GM12878 (cell line): ENCODE results near the gene CBARP. TPM values are rescaled to one million over a fixed set of nuclear protein-coding genes. Genes with fewer than 3 reads are reported as not detected.
A peak's percentile ranks its signal among the peaks of the same experiment; 100 is the strongest.

Source experiments
- ATAC-seq: fragments of 200-7000 bp; cut with Tn5 transposase; 3 replicates; pipeline ENCODE4 v1.9.1; 2020; ENCODE audit warnings: mild to moderate bottlenecking, moderate library complexity
- BruUV-seq: library from RNA; stranded (reverse); fragments of 400-500 nt; replicated peaks from 2 replicates; lab custom pipeline; 2021; lab: Mats Ljungman, UMichigan
- CTCF ChIA-PET: fragments of 300-600 bp; sonication (Branson Sonifier 250); formaldehyde crosslinking; extraction: SDS; loops from one replicate; lab custom pipeline; 2021; ENCODE audit warnings: inconsistent platforms; lab: Yijun Ruan, JAX
- POLR2A ChIA-PET: fragments of 350-600 bp; formaldehyde crosslinking; extraction: SDS; loops from one replicate; lab custom pipeline; 2021; ENCODE audit warnings: inconsistent platforms; lab: Charles Lee
- RAD21 ChIA-PET: fragments of 300-600 bp; sonication (Branson Sonifier 250); formaldehyde crosslinking; loops from one replicate; lab custom pipeline; 2023; ENCODE audit warnings: antibody characterized with exemption; ENCODE audit not compliant: unreplicated experiment; lab: Charles Lee
- SMC1A ChIA-PET: fragments of 300-600 bp; sonication (Branson Sonifier 250); formaldehyde crosslinking; loops from one replicate; lab custom pipeline; 2023; ENCODE audit not compliant: unreplicated experiment, uncharacterized antibody; lab: Charles Lee
- DNase-seq: peaks from one replicate; pipeline ENCODE4 v3.0.0-alpha.2; 2011; ENCODE audit warnings: low read depth, low spot score
- FAIRE-seq: peaks from 3 replicates; lab custom pipeline; 2011; peaks lifted over from hg19 to GRCh38; lab: Jason Lieb, UNC
- H2AFZ ChIP-seq: 2 replicates; pipeline ENCODE4 v1.6.0; 2011; ENCODE audit warnings: low read depth, low read length, control low read depth; ENCODE audit not compliant: control insufficient read depth
- H3K27ac ChIP-seq: 2 replicates; pipeline ENCODE4 v1.5.1; 2011; ENCODE audit warnings: control low read depth; ENCODE audit not compliant: control insufficient read depth, insufficient read depth
- H3K27me3 ChIP-seq, 2 experiments: replicated peaks in 1 of 2; 2 replicates each; pipeline versions ENCODE4 v1.6.0 to v1.6.1; 2011; ENCODE audit warnings: low read length in 1 of 2; ENCODE audit not compliant: control insufficient read depth in 2 of 2, insufficient read depth in 2 of 2
- H3K36me3 ChIP-seq, 2 experiments: 2 replicates each; pipeline ENCODE4 v1.5.1; 2011; ENCODE audit warnings: low read length in 1 of 2; ENCODE audit not compliant: control insufficient read depth in 2 of 2, insufficient read depth in 2 of 2
- H3K4me1 ChIP-seq: 2 replicates; pipeline ENCODE4 v1.6.1; 2011; ENCODE audit warnings: mild to moderate bottlenecking, low read length, moderate library complexity, mixed read lengths; ENCODE audit not compliant: control insufficient read depth, insufficient read depth
- H3K4me2 ChIP-seq: 2 replicates; pipeline ENCODE4 v1.6.0; 2011; ENCODE audit warnings: control low read depth; ENCODE audit not compliant: control insufficient read depth, insufficient read depth
- H3K4me3 ChIP-seq: fragments of 200-600 bp; sonication (generic); 2 replicates; pipeline ENCODE4 v1.5.1; 2016
- H3K79me2 ChIP-seq: 2 replicates; pipeline ENCODE4 v1.6.0; 2011; ENCODE audit warnings: low read length; ENCODE audit not compliant: control insufficient read depth, insufficient read depth
- H3K9ac ChIP-seq: 2 replicates; pipeline ENCODE4 v1.8.0; 2011; ENCODE audit warnings: low read length, control low read depth, mixed read lengths; ENCODE audit not compliant: control insufficient read depth, insufficient read depth
- H3K9me3 ChIP-seq: replicated peaks from 3 replicates; pipeline ENCODE4 v1.5.1; 2011; ENCODE audit warnings: mild to moderate bottlenecking, low read length; ENCODE audit not compliant: control insufficient read depth, insufficient read depth
- H4K20me1 ChIP-seq: 2 replicates; pipeline ENCODE4 v1.6.0; 2011; ENCODE audit not compliant: control insufficient read depth, insufficient read depth
- BCL3 ChIP-seq: IDR thresholded peaks from 2 replicates; pipeline ENCODE4 v1.6.1; 2011; ENCODE audit warnings: borderline replicate concordance, low read depth, mild to moderate bottlenecking, moderate library complexity, low read length; ENCODE audit not compliant: insufficient read depth, poor library complexity, severe bottlenecking
- IRF5 ChIP-seq: fragments of 450-650 bp; IDR thresholded peaks from 2 replicates; pipeline ENCODE4 v1.6.1; 2017; ENCODE audit warnings: borderline replicate concordance
- MAX ChIP-seq: IDR thresholded peaks from 2 replicates; pipeline ENCODE4 v1.6.1; 2012; ENCODE audit warnings: low read depth, low read length, improper control_type of control experiment
- PAX8 ChIP-seq: fragments of 450-650 bp; IDR thresholded peaks from 2 replicates; pipeline ENCODE4 v1.6.1; 2017; ENCODE audit warnings: mild to moderate bottlenecking, moderate library complexity
- RAD21 ChIP-seq: IDR thresholded peaks from 2 replicates; pipeline ENCODE4 v1.6.1; 2011; ENCODE audit warnings: mild to moderate bottlenecking, low read depth, low read length, moderate library complexity; ENCODE audit not compliant: insufficient read depth
- RFX5 ChIP-seq: IDR thresholded peaks from 2 replicates; pipeline ENCODE4 v1.6.1; 2011; ENCODE audit warnings: low read depth, low read length, improper control_type of control experiment
- SIN3A ChIP-seq: IDR thresholded peaks from 2 replicates; pipeline ENCODE4 v1.6.1; 2012; ENCODE audit warnings: low read depth, low read length, improper control_type of control experiment
- SIX5 ChIP-seq: IDR thresholded peaks from 2 replicates; pipeline ENCODE4 v1.6.1; 2011; ENCODE audit warnings: mild to moderate bottlenecking, low read depth, low read length, moderate library complexity; ENCODE audit not compliant: severe bottlenecking
- SP1 ChIP-seq: IDR thresholded peaks from one replicate; pipeline ENCODE4 v1.6.1; 2011; ENCODE audit warnings: low read depth, low read length
- SUZ12 ChIP-seq: fragments of 200-600 bp; sonication (generic); IDR thresholded peaks from one replicate; pipeline ENCODE4 v1.6.1; 2018; ENCODE audit warnings: antibody characterized with exemption, mild to moderate bottlenecking; ENCODE audit not compliant: unreplicated experiment
- WGBS: methylation state at CpG from one replicate; pipeline ENCODE4 v1.1.6; 2016; ENCODE audit warnings: low lambda C conversion rate; ENCODE audit not compliant: insufficient replicate concordance, insufficient coverage; ENCODE audit errors: missing lambda C conversion rate; 5-methylcytosine and 5-hydroxymethylcytosine counted together
- in situ Hi-C: fragments of 300-500 bp; cut with MboI; formaldehyde crosslinking; loops from 9 replicates; pipeline ENCODE4 v1.14.3; 2018; ENCODE audit warnings: mixed read lengths
- intact Hi-C: fragments of 100-400 bp; cut with micrococcal nuclease; formaldehyde crosslinking; loops from one replicate; pipeline ENCODE4 v1.14.2; 2022; ENCODE audit not compliant: unreplicated experiment
- polyA plus RNA-seq, 11 experiments: library from polyadenylated mRNA; depleted of rRNA in 4 of 11; unstranded in 6 of 11; stranded (reverse) in 5 of 11; fragments of >200 nt; fragmentation: Nextera tagmentation in 4 of 11; fragmentation: Illumina TruSeq in 1 of 11; extraction: Ambion mirVana in 4 of 11; extraction: Trizol in 1 of 11; gene quantifications; 1 replicate in 1 of 11; 2 replicates in 10 of 11; pipeline versions ENCODE4 v1.2.1 to v1.2.3, GENCODE V29; 2011 to 2016; ENCODE audit warnings: inconsistent platforms in 2 of 11, missing spikeins in 2 of 11, low read depth in 1 of 11
- total RNA-seq, 4 experiments: library from RNA; depleted of rRNA in 3 of 4; stranded (reverse); fragments of >200 nt in 3 of 4; fragmentation: Illumina TruSeq in 1 of 4; extraction: Trizol in 1 of 4; gene quantifications; 2 replicates each; pipeline versions ENCODE4 v1.2.1 to v1.2.3, GENCODE V29; 2013 to 2021
- TF ChIP-seq, protein P1 (sequence below): fragments of 450-650 bp; formaldehyde crosslinking; IDR thresholded peaks from 2 replicates; pipeline ENCODE4 v1.4.0; 2020; ENCODE audit warnings: mild to moderate bottlenecking, moderate library complexity

The CBARP gene
- total and polyA plus RNA-seq, 10 of the 15 experiments (the other 5 are each of a cell fraction or from before 2014, with no cell fraction given): 0.04 to 0.59 (median 0.18) TPM; not detected in 3

GRCh38 chr19:1238369-1239303 is 831 bp upstream of the CBARP start:
- no peak overlapping the region for H3K27ac ChIP-seq
- intact Hi-C loops (no loop called here), in situ Hi-C loops (no loop called here)
- POLR2A ChIA-PET: interaction anchor here (0.6 kb wide), 1 partner anchor 53 kb away, joined by 3 read pairs; no protein-coding TSS in a partner anchor
- no peak overlapping the region for H2AFZ ChIP-seq
- CTCF ChIA-PET: interaction anchor here (0.7 to 2.7 kb wide), 4 partner anchors 25 to 212 kb away, joined by 3 to 10 read pairs (median 4); partner anchors contain the start of gene CNN2
- no peaks in the 10 kb centered on the region; the same call in 2 of the 3 replicates for H3K9me3 ChIP-seq
- ATAC-seq (no peak), DNase-seq (no peak), FAIRE-seq (no peak)
- H3K4me2 ChIP-seq: peak overlapping the region; percentile 22; the same call in 1 of the 2 replicates
- peaks cover 13% of the 10 kb centered on the region for H3K4me1 ChIP-seq
- no TSS peak for BruUV-seq
- no peak overlapping the region for H3K4me3 ChIP-seq
- WGBS: 46% methylated on average over 34 of the region's 34 CpGs
- SMC1A ChIA-PET: no interaction called here
- RAD21 ChIA-PET: interaction anchor here (0.7 to 1.2 kb wide), 2 partner anchors 18 to 108 kb away, joined by 3 to 4 read pairs; no protein-coding TSS in a partner anchor
- no peaks in the 10 kb centered on the region for H3K36me3 ChIP-seq
- H3K79me2 ChIP-seq: peaks cover 11% of the 10 kb centered on the region
- H3K27me3 ChIP-seq: peaks cover 0 to 10% of the 10 kb centered on the region in 2 experiments; a peak in 3 of 4 replicates
- no peaks in the 10 kb centered on the region for H4K20me1 ChIP-seq
- no peak for TF ChIP-seq PAX8
- TF ChIP-seq SIX5: no peak
- no peak for TF ChIP-seq RFX5
- no peak for TF ChIP-seq SIN3A
- TF ChIP-seq BCL3: no peak
- TF ChIP-seq SUZ12: no peak
- TF ChIP-seq RAD21: no peak
- no peak for TF ChIP-seq MAX
- no peak for TF ChIP-seq SP1
- TF ChIP-seq IRF5: no peak
- TF ChIP-seq, protein P1, sequence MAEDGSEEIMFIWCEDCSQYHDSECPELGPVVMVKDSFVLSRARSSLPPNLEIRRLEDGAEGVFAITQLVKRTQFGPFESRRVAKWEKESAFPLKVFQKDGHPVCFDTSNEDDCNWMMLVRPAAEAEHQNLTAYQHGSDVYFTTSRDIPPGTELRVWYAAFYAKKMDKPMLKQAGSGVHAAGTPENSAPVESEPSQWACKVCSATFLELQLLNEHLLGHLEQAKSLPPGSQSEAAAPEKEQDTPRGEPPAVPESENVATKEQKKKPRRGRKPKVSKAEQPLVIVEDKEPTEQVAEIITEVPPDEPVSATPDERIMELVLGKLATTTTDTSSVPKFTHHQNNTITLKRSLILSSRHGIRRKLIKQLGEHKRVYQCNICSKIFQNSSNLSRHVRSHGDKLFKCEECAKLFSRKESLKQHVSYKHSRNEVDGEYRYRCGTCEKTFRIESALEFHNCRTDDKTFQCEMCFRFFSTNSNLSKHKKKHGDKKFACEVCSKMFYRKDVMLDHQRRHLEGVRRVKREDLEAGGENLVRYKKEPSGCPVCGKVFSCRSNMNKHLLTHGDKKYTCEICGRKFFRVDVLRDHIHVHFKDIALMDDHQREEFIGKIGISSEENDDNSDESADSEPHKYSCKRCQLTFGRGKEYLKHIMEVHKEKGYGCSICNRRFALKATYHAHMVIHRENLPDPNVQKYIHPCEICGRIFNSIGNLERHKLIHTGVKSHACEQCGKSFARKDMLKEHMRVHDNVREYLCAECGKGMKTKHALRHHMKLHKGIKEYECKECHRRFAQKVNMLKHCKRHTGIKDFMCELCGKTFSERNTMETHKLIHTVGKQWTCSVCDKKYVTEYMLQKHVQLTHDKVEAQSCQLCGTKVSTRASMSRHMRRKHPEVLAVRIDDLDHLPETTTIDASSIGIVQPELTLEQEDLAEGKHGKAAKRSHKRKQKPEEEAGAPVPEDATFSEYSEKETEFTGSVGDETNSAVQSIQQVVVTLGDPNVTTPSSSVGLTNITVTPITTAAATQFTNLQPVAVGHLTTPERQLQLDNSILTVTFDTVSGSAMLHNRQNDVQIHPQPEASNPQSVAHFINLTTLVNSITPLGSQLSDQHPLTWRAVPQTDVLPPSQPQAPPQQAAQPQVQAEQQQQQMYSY: no peak
- no peak overlapping the region for H3K9ac ChIP-seq
